ENCODE results near the gene SEMA3A. TPM values are rescaled to one million over a fixed set of nuclear protein-coding genes. Genes with fewer than 3 reads are reported as not detected.

SEMA3A gene
- total RNA-seq, 1 donor from 2014 or later, result 1.9 TPM

GRCh38 chr7:84231157-84231556 lies 36.6 kb upstream of the SEMA3A start:
- intact Hi-C loops (cut with micrococcal nuclease), result no loop called here
- no peaks in the 10 kb centered on the region for H3K27me3 ChIP-seq (ENCODE audit: low read depth)
- H3K4me1 ChIP-seq, result no peaks in the 10 kb centered on the region
- no peak overlapping the region for H3K4me3 ChIP-seq
- no peaks in the 10 kb centered on the region for H3K9me3 ChIP-seq (replicated peaks)
- DNase-seq, result no peak
- no peak overlapping the region for H3K27ac ChIP-seq (replicated peaks)
- H3K36me3 ChIP-seq, result no peaks in the 10 kb centered on the region
- TF ChIP-seq CTCF (IDR thresholded peaks at IDR 0.05; ENCODE audit: borderline replicate concordance), result no peak

GRCh38 chr7:84230491-84230890 lies 35.9 kb upstream of the SEMA3A start:
- TF ChIP-seq CTCF (IDR thresholded peaks at IDR 0.05; ENCODE audit: borderline replicate concordance), result no peak
- intact Hi-C loops (cut with micrococcal nuclease), result no loop called here
- no peaks in the 10 kb centered on the region for H3K9me3 ChIP-seq (replicated peaks)
- H3K27me3 ChIP-seq (ENCODE audit: low read depth), result no peaks in the 10 kb centered on the region
- no peaks in the 10 kb centered on the region for H3K36me3 ChIP-seq
- H3K4me3 ChIP-seq, result no peak overlapping the region
- no peak for DNase-seq
- no peak overlapping the region for H3K27ac ChIP-seq (replicated peaks)
- no peaks in the 10 kb centered on the region for H3K4me1 ChIP-seq

GRCh38 chr7:84228526-84228925 lies 33.9 kb upstream of the SEMA3A start:
- H3K36me3 ChIP-seq, result no peaks in the 10 kb centered on the region
- no peak for TF ChIP-seq CTCF (IDR thresholded peaks at IDR 0.05; ENCODE audit: borderline replicate concordance)
- intact Hi-C loops (cut with micrococcal nuclease), result no loop called here
- no peaks in the 10 kb centered on the region for H3K9me3 ChIP-seq (replicated peaks)
- DNase-seq, result no peak
- no peak overlapping the region for H3K4me3 ChIP-seq
- H3K27me3 ChIP-seq (ENCODE audit: low read depth), result no peaks in the 10 kb centered on the region
- no peak overlapping the region for H3K27ac ChIP-seq (replicated peaks)
- no peaks in the 10 kb centered on the region for H3K4me1 ChIP-seq

- Histone ChIP-seq H3K27me3 (ENCODE audit: low read depth) (no peaks in the 10 kb centered on the region), H3K4me1 (no peaks in the 10 kb centered on the region), H3K36me3 (no peaks in the 10 kb centered on the region), H3K27ac (replicated peaks) (no peak overlapping the region), H3K4me3 (no peak overlapping the region), H3K9me3 (replicated peaks) (no peaks in the 10 kb centered on the region)
- intact Hi-C loops (cut with micrococcal nuclease), result no loop called here
- TF ChIP-seq CTCF (IDR thresholded peaks at IDR 0.05; ENCODE audit: borderline replicate concordance), result no peak
- DNase-seq, result no peak
These were observed 32.2 kb upstream of the SEMA3A start for GRCh38 chr7:84226759-84227158.

- Histone ChIP-seq H3K4me3 (no peak overlapping the region), H3K36me3 (no peaks in the 10 kb centered on the region), H3K27ac (replicated peaks) (no peak overlapping the region), H3K27me3 (ENCODE audit: low read depth) (no peaks in the 10 kb centered on the region), H3K4me1 (no peaks in the 10 kb centered on the region), H3K9me3 (replicated peaks) (no peaks in the 10 kb centered on the region)
- TF ChIP-seq CTCF (IDR thresholded peaks at IDR 0.05; ENCODE audit: borderline replicate concordance), result no peak
- intact Hi-C loops (cut with micrococcal nuclease), result no loop called here
- DNase-seq, result no peak
These were observed 29.9 kb upstream of the SEMA3A start for GRCh38 chr7:84224505-84224904.

GRCh38 chr7:84219310-84219709 lies 24.7 kb upstream of the SEMA3A start:
- no peak for DNase-seq
- Histone ChIP-seq H3K27me3 (ENCODE audit: low read depth) (no peaks in the 10 kb centered on the region), H3K9me3 (replicated peaks) (no peaks in the 10 kb centered on the region), H3K4me1 (no peaks in the 10 kb centered on the region), H3K4me3 (no peak overlapping the region), H3K36me3 (no peaks in the 10 kb centered on the region), H3K27ac (replicated peaks) (no peak overlapping the region)
- TF ChIP-seq CTCF (IDR thresholded peaks at IDR 0.05; ENCODE audit: borderline replicate concordance), result no peak
- intact Hi-C loops (cut with micrococcal nuclease), result no loop called here

All from left ventricle myocardium inferior (tissue), 1 donor.